GM21529 (cell line): ENCODE results near the gene TRIM48.
"Not testable (repeated sequence)": the region's sequence is repeated elsewhere in the genome, so short reads cannot be mapped to it uniquely, and the experiment has no call there.

Experiments
- ATAC-seq: cut with Tn5 transposase; IDR thresholded peaks from one replicate; pipeline ENCODE4 v1.9.1; 2021; ENCODE audit not compliant: unreplicated experiment

TRIM48 gene

GRCh38 chr11:55261855-55262254 is at the start of gene TRIM48:
TRIM48 (plus strand) TSS chr11:55262155; CDS start chr11:55262268, 113 bp downstream.
- ATAC-seq, result not testable (repeated sequence)

- ATAC-seq, result not testable (repeated sequence)
Measured at GRCh38 chr11:55238316-55238715, 23.6 kb upstream of the TRIM48 start.

GRCh38 chr11:55263081-55263480 is 1.1 kb downstream of the TRIM48 start:
- no peak for ATAC-seq
